Measurements from ENCODE around the gene CDH18.

The CDH18 gene, protein sequence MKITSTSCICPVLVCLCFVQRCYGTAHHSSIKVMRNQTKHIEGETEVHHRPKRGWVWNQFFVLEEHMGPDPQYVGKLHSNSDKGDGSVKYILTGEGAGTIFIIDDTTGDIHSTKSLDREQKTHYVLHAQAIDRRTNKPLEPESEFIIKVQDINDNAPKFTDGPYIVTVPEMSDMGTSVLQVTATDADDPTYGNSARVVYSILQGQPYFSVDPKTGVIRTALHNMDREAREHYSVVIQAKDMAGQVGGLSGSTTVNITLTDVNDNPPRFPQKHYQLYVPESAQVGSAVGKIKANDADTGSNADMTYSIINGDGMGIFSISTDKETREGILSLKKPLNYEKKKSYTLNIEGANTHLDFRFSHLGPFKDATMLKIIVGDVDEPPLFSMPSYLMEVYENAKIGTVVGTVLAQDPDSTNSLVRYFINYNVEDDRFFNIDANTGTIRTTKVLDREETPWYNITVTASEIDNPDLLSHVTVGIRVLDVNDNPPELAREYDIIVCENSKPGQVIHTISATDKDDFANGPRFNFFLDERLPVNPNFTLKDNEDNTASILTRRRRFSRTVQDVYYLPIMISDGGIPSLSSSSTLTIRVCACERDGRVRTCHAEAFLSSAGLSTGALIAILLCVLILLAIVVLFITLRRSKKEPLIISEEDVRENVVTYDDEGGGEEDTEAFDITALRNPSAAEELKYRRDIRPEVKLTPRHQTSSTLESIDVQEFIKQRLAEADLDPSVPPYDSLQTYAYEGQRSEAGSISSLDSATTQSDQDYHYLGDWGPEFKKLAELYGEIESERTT

GRCh38 chr5:19987612-19988361 lies at the start of gene CDH18:
CDH18 (minus strand) TSS chr5:19988200; CDS start chr5:19838986, 149,214 bp downstream.
- no peak for DNase-seq (ENCODE audit: low read depth, low spot score)

DNA sequence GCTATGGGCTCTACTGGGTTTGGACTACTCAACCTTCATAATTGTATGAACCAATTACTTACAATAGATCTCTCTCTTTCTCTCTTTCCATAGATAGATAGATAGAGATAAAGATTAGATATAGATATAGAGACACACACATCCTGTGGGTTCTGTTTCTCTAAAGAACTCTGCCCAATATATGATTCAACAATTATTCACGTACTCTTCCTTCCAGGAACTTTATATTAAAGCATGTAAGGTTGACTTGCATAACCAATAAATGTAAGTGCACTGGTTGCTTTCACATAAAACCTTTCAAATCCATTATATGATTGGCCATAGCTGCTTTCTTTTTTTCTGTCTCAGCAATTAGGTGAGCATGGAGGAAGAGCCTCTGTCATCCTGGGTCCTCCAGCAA lies 46.7 kb upstream of the CDH18 start:
- no peak for DNase-seq (ENCODE audit: low read depth, low spot score)

GRCh38 chr5:20033881-20034280 lies 45.9 kb upstream of the CDH18 start:
- DNase-seq (ENCODE audit: low read depth, low spot score): no peak

DNA sequence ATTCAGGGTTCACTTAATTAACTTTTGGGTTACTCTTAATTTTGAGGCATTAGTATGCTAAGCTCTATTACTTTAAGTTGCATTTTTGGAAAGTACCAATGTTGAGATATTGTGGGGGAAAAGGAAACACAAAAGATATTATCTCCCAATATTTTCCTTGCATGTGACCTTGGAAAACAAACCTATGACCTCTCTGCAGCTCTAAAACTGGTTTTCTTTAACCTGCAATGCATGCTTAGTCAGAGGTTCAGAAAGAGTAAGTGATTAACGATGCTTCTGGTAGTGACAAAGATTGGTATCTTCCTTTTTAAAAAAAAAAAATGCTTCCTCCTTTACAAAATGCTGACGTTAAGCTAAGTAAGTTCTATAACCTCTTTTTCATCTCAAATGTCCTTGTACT lies 44.9 kb upstream of the CDH18 start:
- DNase-seq (ENCODE audit: low read depth, low spot score): no peak

- no peak for DNase-seq (ENCODE audit: low read depth, low spot score)
Measured at GRCh38 chr5:20030125-20030524, 42.1 kb upstream of the CDH18 start.

DNA sequence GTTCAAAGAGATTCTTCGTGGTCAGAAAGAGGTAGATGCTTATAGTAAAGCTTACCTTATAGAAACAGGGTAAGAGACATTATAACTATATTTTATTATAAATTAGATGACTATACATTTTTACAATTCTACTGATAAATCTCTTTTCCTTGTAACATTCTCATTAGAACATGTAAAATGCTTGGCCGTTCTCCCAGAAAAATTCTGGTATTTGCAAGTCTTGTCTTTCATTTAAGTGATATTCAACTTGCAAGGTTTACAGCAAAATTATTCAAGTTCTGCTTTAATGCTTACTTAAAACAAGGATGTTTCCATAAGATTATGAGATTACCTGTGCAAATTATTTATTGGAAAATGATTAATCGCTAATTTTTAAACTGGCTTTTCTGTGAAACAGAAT lies 41.3 kb upstream of the CDH18 start:
- DNase-seq (ENCODE audit: low read depth, low spot score): no peak

GRCh38 chr5:20028506-20028905 lies 40.5 kb upstream of the CDH18 start:
- DNase-seq (ENCODE audit: low read depth, low spot score): no peak

DNA sequence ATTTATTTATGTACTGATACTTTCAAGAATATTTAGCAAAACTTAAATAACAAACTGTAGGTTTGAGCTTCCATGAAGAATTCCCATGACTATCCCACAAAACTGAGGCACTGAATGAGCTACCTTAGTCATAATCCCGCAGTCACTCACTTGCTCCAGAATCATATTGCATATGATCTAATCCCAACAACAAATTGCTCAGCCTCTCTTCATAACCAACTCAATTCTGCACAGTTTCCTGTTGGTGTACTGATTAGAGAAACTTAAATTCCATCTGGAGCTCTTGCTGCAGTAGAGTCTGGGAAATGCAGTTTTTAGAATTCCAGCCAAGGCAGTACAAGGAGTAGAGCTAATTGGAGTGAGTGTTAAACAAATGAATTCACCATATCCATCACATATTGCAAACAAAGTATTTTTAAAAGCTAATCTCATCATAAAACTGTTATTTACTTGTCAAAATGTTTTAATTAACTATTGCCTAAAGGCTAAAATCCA lies 35.7 kb upstream of the CDH18 start:
- DNase-seq (ENCODE audit: low read depth, low spot score): no peak

DNA sequence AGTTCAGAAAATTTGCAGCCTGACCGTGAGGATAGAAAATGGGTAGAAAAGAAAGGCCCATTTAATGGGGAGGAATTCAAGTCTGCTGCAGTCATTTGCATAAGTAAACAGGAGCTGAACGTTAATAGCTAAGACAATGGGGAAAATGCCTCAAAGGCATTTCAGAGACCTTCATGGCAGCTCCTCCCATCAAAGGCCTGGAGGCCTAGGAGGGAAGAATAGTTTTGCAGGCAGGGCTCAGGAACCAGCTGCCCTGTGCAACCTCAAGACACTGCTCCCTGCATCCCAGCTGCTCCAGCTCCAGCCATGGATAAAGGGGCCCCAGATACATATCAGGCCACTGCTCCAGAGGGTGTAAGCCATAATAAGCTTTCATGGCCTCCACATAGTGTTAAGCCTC lies 32.2 kb upstream of the CDH18 start:
- no peak for DNase-seq (ENCODE audit: low read depth, low spot score)

GRCh38 chr5:20017021-20017420 lies 29.0 kb upstream of the CDH18 start:
- no peak for DNase-seq (ENCODE audit: low read depth, low spot score)

DNA sequence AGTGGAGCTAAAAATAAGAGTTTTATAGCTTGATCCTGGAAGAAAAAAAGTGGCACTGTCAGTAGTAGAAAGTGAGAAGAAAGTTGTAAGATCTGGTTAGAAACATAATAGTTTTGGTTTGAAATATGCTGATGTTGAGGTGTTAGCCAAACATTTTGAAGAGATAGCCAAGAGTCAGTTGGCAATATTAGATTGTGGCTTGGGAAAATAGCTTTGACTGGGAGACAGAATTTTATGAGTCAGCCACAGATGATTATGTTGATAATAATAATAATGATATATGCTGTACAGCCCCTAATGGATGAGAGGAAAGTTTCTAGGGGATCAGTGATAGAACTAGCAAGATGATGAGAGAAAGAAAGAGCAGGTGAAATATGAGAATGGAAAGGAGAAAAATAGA lies 12.4 kb upstream of the CDH18 start:
- DNase-seq (ENCODE audit: low read depth, low spot score): no peak

DNA sequence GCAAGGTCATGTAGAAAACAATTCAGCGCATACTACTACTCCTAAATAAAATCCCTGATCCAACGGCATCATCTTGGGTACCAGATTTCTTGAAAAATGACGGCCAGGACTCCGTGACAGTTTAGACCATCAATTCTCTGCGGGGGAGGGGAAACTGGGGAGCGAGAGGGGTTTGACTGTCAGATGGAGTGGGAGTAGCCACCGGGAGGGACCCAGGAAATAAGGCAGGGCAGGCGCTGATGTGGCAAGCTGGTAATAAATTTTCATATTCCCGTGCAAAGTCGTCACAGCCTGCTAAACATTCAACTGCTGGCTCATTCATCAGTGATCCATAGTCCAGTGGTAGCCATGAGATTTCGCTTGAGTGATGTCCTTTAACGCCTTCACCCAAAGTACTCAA lies 457 bp upstream of the CDH18 start:
- no peak for DNase-seq (ENCODE audit: low read depth, low spot score)

- no peak for DNase-seq (ENCODE audit: low read depth, low spot score)
Measured at GRCh38 chr5:19986806-19987205, 1.2 kb downstream of the CDH18 start.

DNA sequence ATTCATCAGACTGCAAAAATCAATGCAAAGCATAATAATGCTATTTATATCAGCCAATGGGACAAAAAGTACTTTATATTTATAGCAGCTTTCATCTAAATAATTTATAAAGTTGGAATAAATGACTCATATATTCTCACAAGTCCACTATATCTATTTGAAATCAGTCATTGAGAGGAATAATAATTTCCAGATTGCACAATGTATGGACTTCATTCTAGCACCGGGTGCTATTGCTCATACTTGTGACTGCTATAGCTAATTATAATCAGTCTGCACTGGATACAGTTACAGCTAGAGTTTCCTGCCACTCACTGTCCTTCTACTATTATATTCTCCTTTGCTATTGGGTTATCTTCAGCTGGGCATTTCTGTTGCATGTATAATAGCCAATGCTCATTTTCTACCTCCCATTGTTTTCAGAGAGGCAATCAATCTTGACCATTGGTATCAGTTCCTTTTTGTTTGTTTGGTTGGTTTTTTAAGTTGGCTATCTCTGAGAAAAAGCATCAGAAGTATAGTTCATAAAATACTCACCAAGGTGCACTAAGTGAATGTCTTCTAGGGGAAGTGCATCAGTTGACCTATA lies 1.9 kb downstream of the CDH18 start:
- DNase-seq (ENCODE audit: low read depth, low spot score): no peak

DNA sequence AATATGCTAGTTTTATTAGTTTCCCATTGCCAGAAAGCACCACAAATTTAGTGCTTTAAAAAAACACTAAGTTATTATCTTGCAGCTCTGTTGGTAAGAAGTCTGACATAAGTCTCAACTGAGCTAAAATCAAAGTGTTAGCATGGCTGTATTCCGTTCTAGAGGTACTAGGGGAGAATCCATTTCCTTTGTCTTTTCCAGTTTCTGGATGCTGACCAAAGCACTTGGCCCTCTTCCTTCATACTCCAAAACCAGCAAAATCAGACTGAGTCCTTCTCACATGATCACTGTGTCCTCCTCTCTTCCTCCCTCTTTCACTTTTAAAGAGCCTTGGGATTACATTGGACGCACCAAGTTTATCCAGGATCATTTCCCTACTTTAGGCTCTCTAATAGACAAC lies 9.5 kb downstream of the CDH18 start:
- DNase-seq (ENCODE audit: low read depth, low spot score): no peak

DNA sequence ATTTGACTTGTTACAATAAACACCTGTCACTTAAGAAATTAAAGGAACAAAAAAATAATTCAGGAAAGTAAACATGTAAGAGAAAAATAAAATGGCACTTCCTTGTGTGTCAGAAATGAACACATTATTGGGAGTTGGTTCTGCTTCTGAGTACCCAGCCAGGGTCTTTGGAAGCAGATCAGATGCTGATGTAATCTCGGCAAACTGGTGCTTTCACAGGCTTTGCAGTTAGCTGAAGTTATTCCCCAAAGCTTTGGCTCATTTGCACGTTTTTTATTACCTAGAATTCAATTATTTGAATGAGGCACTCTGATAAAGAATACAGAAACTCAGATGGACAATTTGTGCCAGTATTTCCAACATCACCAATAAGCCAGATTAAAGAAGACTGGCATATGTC lies 10.9 kb downstream of the CDH18 start:
- no peak for DNase-seq (ENCODE audit: low read depth, low spot score)

DNA sequence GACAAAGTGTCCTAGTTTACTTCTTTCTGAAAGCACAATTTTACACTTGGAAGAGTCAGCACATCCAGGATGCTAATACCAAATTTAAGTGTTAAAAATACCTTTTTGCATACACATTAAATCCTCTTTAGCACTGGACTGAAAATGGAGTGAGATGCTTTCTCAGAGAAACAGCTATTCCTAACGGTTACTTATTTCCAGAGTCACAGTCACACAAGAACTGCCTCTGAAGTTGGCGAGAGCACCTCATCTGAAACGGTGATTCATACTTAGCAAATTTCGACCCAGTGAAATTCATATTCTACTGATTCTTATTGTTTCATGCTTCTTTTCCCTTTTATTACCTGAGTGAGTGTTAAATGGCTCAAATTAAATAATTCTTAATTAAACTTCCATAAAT lies 12.2 kb downstream of the CDH18 start:
- no peak for DNase-seq (ENCODE audit: low read depth, low spot score)

DNA sequence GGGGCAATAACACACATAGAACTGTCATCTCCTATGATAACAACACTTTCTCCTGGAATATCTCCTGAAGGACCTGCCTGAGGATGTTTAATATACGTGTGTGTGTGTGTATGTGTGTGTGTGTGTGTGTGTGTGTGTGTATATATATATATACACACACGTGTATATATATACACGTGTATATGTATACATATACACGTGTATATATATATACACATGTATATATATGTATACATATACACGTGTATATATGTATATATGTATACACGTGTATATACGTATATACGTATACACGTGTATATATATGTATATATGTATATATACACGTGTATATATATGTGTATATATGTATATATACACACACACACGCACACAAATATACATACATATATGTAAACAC lies 27.5 kb downstream of the CDH18 start:
- no peak for DNase-seq (ENCODE audit: low read depth, low spot score)

DNA sequence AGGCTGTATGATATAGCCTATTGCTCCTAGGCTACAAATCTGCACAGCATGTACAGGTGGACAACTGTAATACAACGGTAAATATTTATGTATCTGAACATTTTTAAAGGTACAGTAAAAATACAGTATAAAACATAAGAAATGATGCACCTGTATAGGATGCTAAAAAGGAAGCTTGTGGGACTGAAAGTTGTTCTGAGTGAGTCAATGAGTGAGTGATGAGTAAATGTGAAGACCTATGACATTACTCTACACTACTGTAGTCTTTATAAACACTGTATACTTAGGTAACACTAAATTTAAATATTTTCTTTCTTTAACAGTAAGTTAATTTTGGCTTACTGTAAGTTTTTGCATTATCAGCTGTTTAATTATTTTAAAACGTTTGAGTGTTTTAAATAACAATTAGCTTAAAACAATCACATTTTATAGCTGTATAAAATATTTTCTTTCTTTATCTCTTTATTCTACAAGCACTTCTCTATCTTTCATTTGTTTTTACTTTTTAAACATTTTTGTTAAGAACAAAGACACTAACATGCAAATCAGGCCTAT lies 28.1 kb downstream of the CDH18 start:
- no peak for DNase-seq (ENCODE audit: low read depth, low spot score)

GRCh38 chr5:19950897-19951296 lies 37.1 kb downstream of the CDH18 start:
- no peak for DNase-seq (ENCODE audit: low read depth, low spot score)

- DNase-seq (ENCODE audit: low read depth, low spot score): no peak
Measured at GRCh38 chr5:19940192-19940591, 47.8 kb downstream of the CDH18 start.

Measured in smooth muscle cell of the brain vasculature (primary cell).